ENCODE data around the gene PIP5K1C. TPM values are rescaled to one million over a fixed set of nuclear protein-coding genes. Genes with fewer than 3 reads are reported as not detected.

The PIP5K1C gene
- polyA plus RNA-seq, 12 donors = 16.0 to 30.4 (median 19.9) TPM; not detected in 1

DNA sequence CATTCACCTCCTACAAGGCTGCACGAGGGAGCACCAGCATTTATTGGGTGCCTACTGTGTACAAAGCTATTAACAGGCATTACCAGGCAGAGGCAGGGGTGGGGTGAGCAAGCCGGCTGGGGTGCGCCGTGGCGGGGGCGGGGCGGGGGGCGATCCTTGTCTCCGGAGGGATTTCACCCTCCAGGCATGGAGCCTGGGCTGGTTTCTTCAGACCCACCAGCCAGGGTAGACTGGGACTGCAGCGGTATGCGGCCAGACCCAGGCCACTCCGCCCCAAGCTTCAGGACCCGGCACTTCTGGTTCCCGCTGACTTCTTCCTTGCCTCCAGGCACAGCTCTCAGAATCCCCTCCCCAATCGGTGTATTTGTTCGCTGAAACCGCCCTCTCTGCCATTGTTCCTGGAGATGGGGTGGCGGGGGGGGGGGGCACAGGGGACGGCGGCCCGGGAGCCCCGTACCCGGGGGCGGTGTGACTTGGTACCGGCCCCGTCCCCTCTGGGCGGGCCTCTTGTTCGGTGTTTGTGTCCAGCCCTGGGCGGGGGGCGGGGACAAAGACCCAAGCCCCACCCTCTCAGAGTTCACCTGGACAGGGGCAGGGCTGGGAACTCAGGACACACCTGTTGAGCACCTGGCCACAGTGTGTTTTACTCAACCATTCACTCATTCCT lies 22.3 kb upstream of the PIP5K1C start:
- DNase-seq = no peak

- DNase-seq = no peak
Observed at GRCh38 chr19:3721887-3722442, 21.7 kb upstream of the PIP5K1C start.

- peak; percentile 72 for DNase-seq
Observed at GRCh38 chr19:3721131-3721886, 21.0 kb upstream of the PIP5K1C start.

DNA sequence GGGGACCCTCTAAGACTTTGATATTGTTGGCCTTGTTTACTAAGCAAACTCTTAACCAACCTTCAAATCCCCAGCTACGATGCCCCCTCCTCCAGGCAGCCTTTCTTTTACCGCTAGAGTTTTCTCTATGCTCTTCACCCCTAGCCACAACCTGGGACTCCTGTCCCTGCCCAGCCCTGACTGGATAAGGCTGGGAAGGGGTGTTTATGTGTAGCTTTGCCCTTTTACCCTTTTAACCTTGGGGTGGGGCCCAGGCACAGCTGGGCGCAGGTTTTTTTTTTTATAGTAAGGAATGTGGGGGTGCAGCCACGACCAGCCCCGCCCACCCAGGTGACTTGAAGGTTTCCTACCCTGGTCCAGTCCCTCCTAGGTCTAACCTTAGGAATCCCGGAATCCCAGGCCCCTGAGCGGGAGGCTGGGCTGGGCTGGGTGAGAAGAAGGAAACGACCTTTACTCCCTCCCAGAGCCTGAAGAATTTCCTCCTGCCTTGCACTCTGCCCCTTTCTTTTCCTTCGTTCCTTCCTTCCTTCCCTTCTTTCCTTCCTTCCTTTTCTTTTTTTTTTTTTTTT lies 20.2 kb upstream of the PIP5K1C start:
- DNase-seq = no peak

DNA sequence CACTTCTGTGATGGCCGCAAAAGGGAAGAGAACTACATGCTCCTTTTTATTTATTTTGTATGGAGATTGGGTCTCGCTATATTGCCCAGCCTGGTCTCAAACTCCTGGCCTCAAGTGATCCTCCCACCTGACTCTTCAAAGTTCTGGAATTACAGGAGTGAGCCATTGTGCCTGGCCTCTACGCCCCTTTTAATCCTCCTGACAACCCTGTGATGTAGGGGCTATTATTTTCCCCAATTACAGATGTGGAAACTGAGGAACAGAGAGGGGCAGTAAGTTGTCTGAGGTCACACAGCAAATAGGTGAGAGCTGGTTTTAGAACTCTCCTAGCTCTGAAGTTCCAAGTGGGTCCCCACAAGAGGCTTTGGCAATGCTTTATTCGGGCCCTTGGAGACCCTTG lies 19.6 kb upstream of the PIP5K1C start:
- no peak for DNase-seq

GRCh38 chr19:3716147-3716668 lies 15.9 kb upstream of the PIP5K1C start:
- no peak for DNase-seq

DNA sequence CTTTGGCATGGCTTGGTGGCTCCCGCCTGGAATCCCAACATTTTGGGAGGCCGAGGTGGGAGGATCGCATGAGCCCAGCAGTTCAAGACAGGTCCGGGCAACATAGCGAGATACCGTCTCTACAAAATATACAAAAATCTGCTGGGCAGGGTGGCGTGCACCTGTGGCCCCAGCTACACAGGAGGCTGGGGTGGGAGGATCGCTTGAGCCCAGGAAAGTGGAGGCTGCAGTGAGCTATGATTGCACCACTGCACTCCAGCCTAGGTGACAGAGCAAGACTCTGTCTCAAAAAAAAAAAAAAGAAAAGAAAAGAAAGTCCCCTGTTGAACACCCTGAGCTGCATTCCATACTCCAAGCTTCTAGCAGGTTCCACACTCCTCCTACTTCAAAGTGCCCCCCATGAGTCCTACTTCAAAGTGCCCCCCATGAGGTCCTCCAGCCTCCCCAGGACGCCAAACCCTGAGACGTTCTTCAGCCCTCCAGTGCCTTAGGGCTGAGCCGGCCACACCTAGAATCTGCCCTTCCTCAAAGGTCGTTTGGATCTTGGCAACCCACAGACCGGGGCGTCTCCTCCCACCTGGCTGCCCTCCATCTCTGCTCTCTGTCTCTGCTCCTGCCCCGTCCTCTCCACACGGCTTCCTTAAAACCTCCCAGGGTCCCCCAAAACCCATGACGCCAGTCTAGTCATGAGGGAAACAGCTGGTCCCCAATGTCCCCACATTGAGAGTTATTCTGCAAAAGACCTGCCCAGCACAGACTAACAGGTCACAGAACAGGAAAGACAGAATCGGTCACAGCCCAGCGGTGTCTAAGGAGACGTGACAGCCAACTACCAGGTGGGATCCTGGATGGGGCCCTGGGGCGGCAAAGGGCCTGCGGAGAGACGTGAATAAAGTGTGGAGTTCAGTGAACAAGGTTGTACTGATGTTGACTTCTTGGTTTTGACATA lies 12.7 kb upstream of the PIP5K1C start:
- DNase-seq = no peak

DNA sequence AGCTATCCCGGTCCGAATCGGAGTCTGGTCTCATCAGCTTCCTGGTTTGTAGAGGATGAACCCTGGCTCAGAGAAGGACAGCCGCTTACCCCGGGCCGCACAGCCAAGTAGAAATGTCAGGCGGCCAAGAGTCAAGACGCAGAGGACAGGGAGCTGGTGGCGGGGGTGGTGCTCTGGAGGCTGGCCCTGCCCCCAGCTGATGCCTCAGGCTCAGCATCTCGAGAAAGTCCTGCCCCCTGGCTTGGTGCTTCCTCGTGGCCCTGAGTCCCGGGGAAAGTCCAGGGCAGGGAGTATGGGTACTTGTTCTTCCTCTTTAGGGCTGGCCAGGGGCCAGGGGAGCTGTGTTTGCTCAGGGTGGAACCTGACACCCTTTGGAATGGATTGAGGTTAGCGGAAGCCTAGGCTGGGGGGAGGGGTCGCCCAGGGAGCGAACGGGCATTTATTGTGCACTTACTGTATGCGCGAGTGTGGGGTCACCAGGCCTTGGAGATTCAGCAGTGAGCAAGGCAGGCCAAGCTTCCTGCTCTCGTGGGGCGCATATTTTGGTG lies 10.1 kb upstream of the PIP5K1C start:
- no peak for DNase-seq

GRCh38 chr19:3708207-3708931 lies 8.1 kb upstream of the PIP5K1C start, which contains the start of gene TJP3:
TSS of gene TJP3 (plus strand) at chr19:3708384. CDS start at chr19:3728433, 20,049 bp downstream.
- DNase-seq = no peak

DNA sequence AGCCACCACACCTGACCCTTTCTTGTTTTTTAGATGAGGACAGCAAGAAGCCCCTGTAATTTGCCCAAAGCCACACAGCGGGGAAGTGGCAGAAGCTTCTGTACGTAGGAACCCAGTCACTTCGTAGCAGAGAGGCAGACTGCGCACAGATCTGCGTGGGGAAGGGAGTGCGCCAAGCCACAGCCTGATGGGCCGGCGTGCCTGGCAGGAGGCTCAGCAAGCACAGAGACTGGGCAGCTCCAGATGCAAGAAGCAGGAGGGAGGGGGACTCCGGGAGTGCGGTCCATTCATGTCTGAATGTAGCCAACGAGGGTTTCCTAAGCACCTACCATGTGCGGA lies 7.6 kb upstream of the PIP5K1C start:
- DNase-seq = no peak

- no peak for DNase-seq
Observed at GRCh38 chr19:3701200-3701599, 932 bp upstream of the PIP5K1C start.

- DNase-seq = no peak
Observed at GRCh38 chr19:3699741-3700241, 477 bp downstream of the PIP5K1C start.

DNA sequence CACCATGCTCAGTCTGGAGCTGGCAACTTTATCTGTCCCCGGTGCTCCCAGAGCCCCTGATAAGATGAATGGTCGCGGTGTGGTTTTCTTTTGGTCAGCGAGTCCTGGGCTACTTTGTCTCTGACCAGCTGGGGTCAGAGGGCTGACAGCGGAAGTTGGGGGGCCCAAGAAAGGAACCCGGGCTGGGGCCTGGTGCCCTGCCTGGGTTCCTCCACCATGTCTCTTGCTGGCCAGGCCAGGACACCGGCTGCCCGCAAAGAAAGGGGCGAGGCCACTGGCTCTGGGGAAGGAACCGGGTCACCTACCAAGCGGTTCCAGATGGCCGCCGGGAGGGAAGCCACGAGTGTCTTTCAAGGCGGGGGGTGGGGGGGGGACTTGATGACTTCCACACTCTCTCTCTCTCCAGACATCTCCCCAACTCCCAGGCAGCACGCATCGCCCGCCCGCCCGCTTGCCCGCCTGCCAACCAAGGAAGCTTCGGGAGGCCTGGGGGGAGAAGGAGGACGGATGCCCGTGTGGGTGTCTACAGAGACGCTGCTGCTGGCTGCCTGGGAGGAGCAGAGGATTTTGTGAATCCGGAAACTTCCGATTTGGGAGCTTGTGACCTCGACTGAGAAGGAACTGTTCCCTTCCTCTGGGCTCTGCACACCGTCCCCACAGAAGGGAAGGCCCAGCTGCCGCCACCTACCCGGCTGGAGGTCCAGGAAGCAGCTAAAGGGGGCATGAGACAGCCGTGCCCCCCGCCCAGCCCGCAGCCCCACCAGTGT lies 1.1 kb downstream of the PIP5K1C start:
- DNase-seq = peak; percentile 64

DNA sequence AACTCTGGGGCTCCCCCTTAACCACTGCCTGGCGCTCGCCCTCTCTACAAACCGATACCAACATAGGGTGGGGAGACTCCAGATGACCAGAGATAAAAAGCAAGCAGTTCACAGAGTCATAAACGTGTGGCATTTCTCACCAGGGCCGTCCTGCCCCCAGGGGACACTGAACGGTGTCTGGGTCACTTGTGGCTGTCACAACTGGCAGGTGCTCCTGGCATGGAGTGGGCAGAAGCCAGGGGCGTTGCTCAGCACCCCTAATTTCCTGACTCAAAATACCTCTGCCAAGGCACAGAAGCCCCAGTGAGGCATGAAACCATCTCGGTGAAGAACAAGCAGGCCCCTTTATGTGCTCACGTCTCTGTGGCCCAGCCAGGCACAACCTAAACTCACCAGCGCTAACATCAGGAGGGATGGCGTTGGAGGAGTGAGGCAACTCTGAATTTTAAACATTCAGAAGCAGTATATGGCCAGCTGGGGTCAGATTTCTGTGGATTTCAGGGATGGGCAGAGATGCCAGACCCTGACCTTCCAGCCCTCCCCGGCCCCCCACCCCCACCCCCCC lies 1.8 kb downstream of the PIP5K1C start:
- no peak for DNase-seq

GRCh38 chr19:3697671-3698385 lies 2.4 kb downstream of the PIP5K1C start:
- no peak for DNase-seq

GRCh38 chr19:3697094-3697493 lies 3.2 kb downstream of the PIP5K1C start:
- DNase-seq = no peak

DNA sequence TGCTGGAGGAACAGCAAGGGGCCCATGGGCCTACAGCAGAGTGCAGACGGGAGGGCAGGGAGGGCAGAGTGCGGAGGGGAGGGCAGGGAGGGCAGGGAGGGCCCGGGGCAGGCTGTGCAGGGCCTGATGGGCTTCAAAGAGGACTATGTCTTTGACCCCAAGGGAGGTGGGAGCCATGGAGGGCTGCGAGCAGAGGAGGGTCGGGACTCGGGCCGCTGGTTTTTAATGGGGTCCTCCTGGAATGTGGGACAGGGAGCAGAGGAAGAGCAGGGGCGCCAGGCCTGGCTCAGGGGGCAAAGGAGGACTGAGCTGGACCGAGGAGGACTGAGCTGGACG lies 3.6 kb downstream of the PIP5K1C start:
- DNase-seq = no peak

DNA sequence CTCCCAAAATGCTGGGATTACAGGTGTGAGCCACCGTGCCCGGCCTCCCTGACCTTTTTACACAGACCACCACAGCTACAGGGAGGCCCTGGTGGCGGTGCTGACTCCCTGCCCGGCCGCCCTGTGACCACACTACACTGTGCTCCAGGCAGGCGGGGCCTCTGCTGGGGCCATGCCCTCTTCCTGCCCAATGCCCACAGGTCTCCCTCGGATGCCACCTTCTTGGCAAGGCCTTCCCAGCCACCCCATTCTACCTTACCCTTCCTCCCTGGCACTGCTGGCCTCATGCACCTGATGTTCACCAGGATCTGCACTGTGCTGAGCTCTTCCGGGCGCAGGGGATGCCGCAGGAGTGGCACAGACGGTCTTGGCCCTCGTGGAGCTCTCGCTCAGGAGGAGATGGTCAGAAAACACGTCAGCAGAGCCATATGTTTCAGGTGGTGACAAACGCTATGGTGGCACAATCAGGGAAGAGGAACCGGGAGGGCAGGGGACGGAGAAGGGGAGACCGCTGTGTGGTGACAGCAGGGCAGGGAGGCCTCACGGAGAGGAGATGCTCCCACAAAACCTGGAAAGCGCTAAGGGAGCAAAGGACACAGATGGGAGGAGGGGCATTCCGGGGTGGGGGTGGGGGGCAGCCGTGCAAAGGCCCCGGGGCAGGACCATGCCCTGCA lies 4.1 kb downstream of the PIP5K1C start:
- DNase-seq = no peak

All from muscle of arm (tissue), 12 donors.